ENCODE data around the gene PDGFRB. TPM values are rescaled to one million over a fixed set of nuclear protein-coding genes. Genes with fewer than 3 reads are reported as not detected.
"Not testable (repeated sequence)": the region's sequence is repeated elsewhere in the genome, so short reads cannot be mapped to it uniquely, and the experiment has no call there.

The PDGFRB gene
- polyA plus RNA-seq, 1 experiment, result 118 TPM

- Histone ChIP-seq H3K9me3 (ENCODE audit: control insufficient read depth, insufficient read depth, low read length) (no peaks in the 10 kb centered on the region), H3K4me3 (ENCODE audit: low read depth, low read length) (no peak overlapping the region), H3K27ac (ENCODE audit: low read depth, low read length) (no peak overlapping the region), H3K27me3 (ENCODE audit: control insufficient read depth, insufficient read depth, low read length) (peaks cover 17% of the 10 kb centered on the region)
- TF ChIP-seq CTCF (IDR thresholded peaks at IDR 0.05; ENCODE audit: low read depth, low read length), result no peak
- no peak for DNase-seq (ENCODE audit: low read depth, low spot score)
- ChIA-PET CTCF (no interaction called here), POLR2A (no interaction called here)
Observed at GRCh38 chr5:150092159-150092787, 63.4 kb downstream of the PDGFRB start.

GRCh38 chr5:150085950-150086715 lies 69.5 kb downstream of the PDGFRB start, which contains the start of gene CSF1R:
TSS of gene CSF1R (minus strand) at chr5:150086554. CDS start at chr5:150086427, 127 bp downstream.
- Histone ChIP-seq H3K27me3 (ENCODE audit: control insufficient read depth, insufficient read depth, low read length) (peaks cover 23% of the 10 kb centered on the region), H3K9me3 (ENCODE audit: control insufficient read depth, insufficient read depth, low read length) (no peaks in the 10 kb centered on the region), H3K4me3 (ENCODE audit: low read depth, low read length) (no peak within 1 kb of the TSS), H3K27ac (ENCODE audit: low read depth, low read length) (no peak within 1 kb of the TSS)
- ChIA-PET POLR2A (no interaction called here), CTCF (no interaction called here)
- no peak for TF ChIP-seq CTCF (IDR thresholded peaks at IDR 0.05; ENCODE audit: low read depth, low read length)
- DNase-seq (ENCODE audit: low read depth, low spot score), result no peak

GRCh38 chr5:150085191-150085912 lies 70.3 kb downstream of the PDGFRB start:
- Histone ChIP-seq H3K27ac (ENCODE audit: low read depth, low read length) (no peak overlapping the region), H3K9me3 (ENCODE audit: control insufficient read depth, insufficient read depth, low read length) (no peaks in the 10 kb centered on the region), H3K27me3 (ENCODE audit: control insufficient read depth, insufficient read depth, low read length) (peaks cover 22% of the 10 kb centered on the region), H3K4me3 (ENCODE audit: low read depth, low read length) (no peak overlapping the region)
- DNase-seq (ENCODE audit: low read depth, low spot score), result no peak
- POLR2A ChIA-PET, result interaction anchor here (0.6 kb wide), 1 partner anchor 16 kb away, joined by 4 read pairs; no protein-coding TSS in a partner anchor
- no peak for TF ChIP-seq CTCF (IDR thresholded peaks at IDR 0.05; ENCODE audit: low read depth, low read length)
- CTCF ChIA-PET, result no interaction called here

GRCh38 chr5:150084754-150085153 lies 70.9 kb downstream of the PDGFRB start:
- CTCF ChIA-PET; DNase-seq (ENCODE audit: low read depth, low spot score); H3K9me3 ChIP-seq (ENCODE audit: control insufficient read depth, insufficient read depth, low read length); H3K4me3 ChIP-seq (ENCODE audit: low read depth, low read length); H3K27ac ChIP-seq (ENCODE audit: low read depth, low read length): not testable (repeated sequence)
- POLR2A ChIA-PET, result interaction anchor here (0.6 kb wide), 1 partner anchor 16 kb away, joined by 4 read pairs; no protein-coding TSS in a partner anchor
- peaks cover 19% of the 10 kb centered on the region for H3K27me3 ChIP-seq (ENCODE audit: control insufficient read depth, insufficient read depth, low read length)

GRCh38 chr5:150082889-150083288 lies 72.8 kb downstream of the PDGFRB start:
- Histone ChIP-seq H3K4me3 (ENCODE audit: low read depth, low read length) (no peak overlapping the region), H3K27ac (ENCODE audit: low read depth, low read length) (no peak overlapping the region), H3K27me3 (ENCODE audit: control insufficient read depth, insufficient read depth, low read length) (peaks cover 12% of the 10 kb centered on the region), H3K9me3 (ENCODE audit: control insufficient read depth, insufficient read depth, low read length) (no peaks in the 10 kb centered on the region; the same call in 1 of the 2 replicates)
- ChIA-PET CTCF (no interaction called here), POLR2A (interaction anchor here (0.5 kb wide), 1 partner anchor 1066 kb away, joined by 13 read pairs; no protein-coding TSS in a partner anchor)
- no peak for TF ChIP-seq CTCF (IDR thresholded peaks at IDR 0.05; ENCODE audit: low read depth, low read length)
- DNase-seq (ENCODE audit: low read depth, low spot score), result no peak

Measured in AG04450 (cell line).